Measurements from ENCODE around the gene YBEY.
A peak's percentile ranks its signal among the peaks of the same experiment; 100 is the strongest.

YBEY gene

GRCh38 chr21:46323710-46324389 is 37.7 kb downstream of the YBEY start, which contains the start of the genes C21orf58 and PCNT (continued):
- TF ChIP-seq ZBTB11 (tag by site-specific recombination; conservative IDR thresholded peaks at IDR 0.05; ENCODE audit: low read depth) = 0 out of 2 replicates have a peak, but pooled peaks have one; percentile 1
- peak; percentile 66 for TF ChIP-seq ZFP37 (tag by site-specific recombination; IDR thresholded peaks at IDR 0.05)
- no peak for TF ChIP-seq HOXA7 (CRISPR knock-in tag; IDR thresholded peaks at IDR 0.05; ENCODE audit: borderline replicate concordance)
- no peak for TF ChIP-seq ZNF423 (tag by site-specific recombination; IDR thresholded peaks at IDR 0.05)
- no peak; the same call in 1 of the 2 replicates for TF ChIP-seq ZNF837 (tag by site-specific recombination; IDR thresholded peaks at IDR 0.05)
- no peak for TF ChIP-seq ZNF148 (tag by site-specific recombination; IDR thresholded peaks at IDR 0.05; ENCODE audit: borderline replicate concordance)
- peak; percentile 95; the same call in 1 of the 2 replicates for TF ChIP-seq REPIN1 (tag by site-specific recombination; IDR thresholded peaks at IDR 0.05; ENCODE audit: low read depth)
- TF ChIP-seq WT1 (tag by site-specific recombination; IDR thresholded peaks at IDR 0.05) = peak; percentile 68
- no peak; the same call in 1 of the 2 replicates for TF ChIP-seq ZNF548 (tag by site-specific recombination; IDR thresholded peaks at IDR 0.05)
- no peak for TF ChIP-seq AEBP2 (tag by site-specific recombination; IDR thresholded peaks at IDR 0.05; ENCODE audit: borderline replicate concordance)
- TF ChIP-seq ZNF549 (tag by site-specific recombination; IDR thresholded peaks at IDR 0.05) = no peak
- TF ChIP-seq ZNF266 (tag by site-specific recombination; IDR thresholded peaks at IDR 0.05; ENCODE audit: low read depth) = no peak
- TF ChIP-seq ZNF449 (tag by site-specific recombination; IDR thresholded peaks at IDR 0.05) = peak; percentile 74
- no peak for TF ChIP-seq ZNF223 (tag by site-specific recombination; IDR thresholded peaks at IDR 0.05)
- no peak for TF ChIP-seq ZNF354C (tag by site-specific recombination; IDR thresholded peaks at IDR 0.05; ENCODE audit: borderline replicate concordance, low read depth)
- TF ChIP-seq ZBTB7A (tag by site-specific recombination; IDR thresholded peaks at IDR 0.05; ENCODE audit: low read depth) = peak; percentile 89
- peak; percentile 82 for TF ChIP-seq ZBTB17 (tag by site-specific recombination; IDR thresholded peaks at IDR 0.05)
- TF ChIP-seq ZNF157 (tag by site-specific recombination; IDR thresholded peaks at IDR 0.05) = no peak
- TF ChIP-seq ZNF121 (tag by site-specific recombination; IDR thresholded peaks at IDR 0.05) = no peak; the same call in 1 of the 2 replicates
- TF ChIP-seq ZNF585B (tag by site-specific recombination; IDR thresholded peaks at IDR 0.05) = no peak
- peak; percentile 38; the same call in 1 of the 2 replicates for TF ChIP-seq OSR2 (tag by site-specific recombination; IDR thresholded peaks at IDR 0.05)
- no peak for TF ChIP-seq ELK4 (IDR thresholded peaks at IDR 0.05; ENCODE audit: borderline replicate concordance, low read depth, low read length)
- TF ChIP-seq ZSCAN16 (tag by site-specific recombination; IDR thresholded peaks at IDR 0.05) = peak; percentile 77
- no peak for TF ChIP-seq ZBTB1 (tag by site-specific recombination; IDR thresholded peaks at IDR 0.05)
- peak; percentile 62 for TF ChIP-seq ZNF146 (tag by site-specific recombination; IDR thresholded peaks at IDR 0.05)
- TF ChIP-seq ZNF785 (tag by site-specific recombination; IDR thresholded peaks at IDR 0.05) = no peak
- TF ChIP-seq ZNF514 (tag by site-specific recombination; IDR thresholded peaks at IDR 0.05) = no peak
- TF ChIP-seq ZNF529 (tag by site-specific recombination; IDR thresholded peaks at IDR 0.05; ENCODE audit: insufficient replicate concordance) = no peak
- TF ChIP-seq GLI4 (tag by site-specific recombination; IDR thresholded peaks at IDR 0.05) = 0 out of 2 replicates have a peak, but pooled peaks have one; percentile 52
- no peak for TF ChIP-seq SCRT1 (tag by site-specific recombination; IDR thresholded peaks at IDR 0.05; ENCODE audit: borderline replicate concordance)
- no peak for TF ChIP-seq SALL2 (tag by site-specific recombination; IDR thresholded peaks at IDR 0.05; ENCODE audit: borderline replicate concordance)
